Endothelial cell (in vitro differentiated cells): Measurements from ENCODE around the gene CLDN11. TPM values are rescaled to one million over a fixed set of nuclear protein-coding genes. Genes with fewer than 3 reads are reported as not detected.

Experiments used
- DNase-seq: peaks from one replicate; pipeline ENCODE4 v3.0.0; 2021; ENCODE audit warnings: low spot score
- H3K27ac Mint-ChIP-seq: one replicate; pipeline ENCODE4 v1.8.0; 2021; ENCODE audit warnings: mixed read lengths, inconsistent platforms; ENCODE audit not compliant: unreplicated experiment
- H3K27me3 Mint-ChIP-seq: one replicate; pipeline ENCODE4 v1.8.0; 2021; ENCODE audit warnings: mild to moderate bottlenecking, moderate library complexity, mixed read lengths, inconsistent platforms; ENCODE audit not compliant: unreplicated experiment
- H3K36me3 Mint-ChIP-seq: one replicate; pipeline ENCODE4 v1.8.0; 2021; ENCODE audit warnings: mild to moderate bottlenecking, low read depth, mixed read lengths, inconsistent platforms; ENCODE audit not compliant: unreplicated experiment
- H3K4me1 Mint-ChIP-seq: one replicate; pipeline ENCODE4 v1.8.0; 2021; ENCODE audit warnings: mild to moderate bottlenecking, mixed read lengths, inconsistent platforms; ENCODE audit not compliant: unreplicated experiment
- H3K4me3 Mint-ChIP-seq: one replicate; pipeline ENCODE4 v1.8.0; 2021; ENCODE audit warnings: mild to moderate bottlenecking, mixed read lengths, inconsistent platforms; ENCODE audit not compliant: unreplicated experiment
- H3K9me3 Mint-ChIP-seq: one replicate; pipeline ENCODE4 v1.8.0; 2021; ENCODE audit warnings: mixed read lengths, inconsistent platforms; ENCODE audit not compliant: unreplicated experiment
- CTCF ChIP-seq: fragments of 200-600 bp; sonication (generic); IDR thresholded peaks from one replicate; pipeline ENCODE4 v1.5.0; 2021; ENCODE audit warnings: antibody characterized with exemption; ENCODE audit not compliant: unreplicated experiment
- total RNA-seq: library from RNA; stranded (reverse); fragmentation: NEBNext Ultra II Directional; extraction: Animal tissue kit (Norgen Biotek cat#: 25700); gene quantifications from one replicate; pipeline ENCODE4 v1.2.1, GENCODE V29; 2021; ENCODE audit not compliant: unreplicated experiment

CLDN11 gene
- total RNA-seq, 1 donor from 2014 or later, result 1.8 TPM

- no peaks in the 10 kb centered on the region for H3K9me3 Mint-ChIP-seq
- no peak for TF ChIP-seq CTCF
- no peak overlapping the region for H3K27ac Mint-ChIP-seq
- peaks cover 3% of the 10 kb centered on the region for H3K4me1 Mint-ChIP-seq
- peaks cover 6% of the 10 kb centered on the region for H3K27me3 Mint-ChIP-seq
- no peak for DNase-seq
- H3K36me3 Mint-ChIP-seq, result no peaks in the 10 kb centered on the region
- no peak overlapping the region for H3K4me3 Mint-ChIP-seq
Observed at GRCh38 chr3:170413291-170413690, 5.4 kb upstream of the CLDN11 start.

GRCh38 chr3:170414202-170414663 lies 4.4 kb upstream of the CLDN11 start:
- H3K27me3 Mint-ChIP-seq, result peaks cover 7% of the 10 kb centered on the region
- H3K36me3 Mint-ChIP-seq, result no peaks in the 10 kb centered on the region
- H3K27ac Mint-ChIP-seq, result no peak overlapping the region
- H3K4me3 Mint-ChIP-seq, result no peak overlapping the region
- H3K9me3 Mint-ChIP-seq, result no peaks in the 10 kb centered on the region
- peaks cover 4% of the 10 kb centered on the region for H3K4me1 Mint-ChIP-seq
- peak; percentile 32 for DNase-seq
- peak; percentile 87 for TF ChIP-seq CTCF

- H3K4me3 Mint-ChIP-seq, result no peak overlapping the region
Observed at GRCh38 chr3:170417090-170417489, 1.6 kb upstream of the CLDN11 start.

GRCh38 chr3:170419557-170420087 lies 954 bp downstream of the CLDN11 start:
- no peak for TF ChIP-seq CTCF
- H3K4me3 Mint-ChIP-seq, result no peak overlapping the region
- no peaks in the 10 kb centered on the region for H3K9me3 Mint-ChIP-seq
- no peak overlapping the region for H3K27ac Mint-ChIP-seq
- peaks cover 12% of the 10 kb centered on the region for H3K4me1 Mint-ChIP-seq
- peaks cover 9% of the 10 kb centered on the region for H3K27me3 Mint-ChIP-seq
- peak; percentile 35 for DNase-seq
- peaks cover 3% of the 10 kb centered on the region for H3K36me3 Mint-ChIP-seq

More at GRCh38 chr3:170417090-170417489, 1.6 kb upstream of the CLDN11 start:
- H3K4me1 Mint-ChIP-seq, result peaks cover 12% of the 10 kb centered on the region
- H3K9me3 Mint-ChIP-seq, result no peaks in the 10 kb centered on the region
- H3K36me3 Mint-ChIP-seq, result peaks cover 3% of the 10 kb centered on the region
- peaks cover 9% of the 10 kb centered on the region for H3K27me3 Mint-ChIP-seq
- no peak for DNase-seq
- TF ChIP-seq CTCF, result no peak
- no peak overlapping the region for H3K27ac Mint-ChIP-seq

- no peaks in the 10 kb centered on the region for H3K9me3 Mint-ChIP-seq
- H3K4me1 Mint-ChIP-seq, result peaks cover 12% of the 10 kb centered on the region
- DNase-seq, result no peak
- H3K27me3 Mint-ChIP-seq, result peaks cover 9% of the 10 kb centered on the region
- H3K4me3 Mint-ChIP-seq, result peak overlapping the region; percentile 16
- peak overlapping the region; percentile 65 for H3K27ac Mint-ChIP-seq
- no peak for TF ChIP-seq CTCF
- peaks cover 3% of the 10 kb centered on the region for H3K36me3 Mint-ChIP-seq
Observed at GRCh38 chr3:170420307-170420821, 1.7 kb downstream of the CLDN11 start.
